Measurements from ENCODE around the gene TIGAR. TPM values are rescaled to one million over a fixed set of nuclear protein-coding genes. Genes with fewer than 3 reads are reported as not detected.
A peak's percentile ranks its signal among the peaks of the same experiment; 100 is the strongest.

Gene TIGAR
- total and polyA plus RNA-seq, 2 of the 8 experiments (the other 6 are each of a cell fraction or from before 2014, with no cell fraction given), result 3.8 to 26.4 TPM

- no peaks in the 10 kb centered on the region for H4K20me1 ChIP-seq (replicated peaks in 1 of 2; ENCODE audit: control insufficient read depth in 1 of 2, insufficient read depth in 2 of 2, low read length in 2 of 2)
- H3K4me2 ChIP-seq (ENCODE audit: insufficient read depth in 1 of 2, low read depth in 2 of 2, low read length in 2 of 2), result peak overlapping the region; percentile 69 to 84; a peak in 2 of 4 replicates
- CTCF ChIA-PET (ENCODE audit: partially characterized antibody), result interaction anchor here (0.5 to 0.9 kb wide), 3 partner anchors 218 to 443 kb away, joined by 3 to 4 read pairs (median 3); no protein-coding TSS in a partner anchor
These were observed 1.7 kb downstream of the TIGAR start for GRCh38 chr12:4322726-4323125.

More at GRCh38 chr12:4322726-4323125, 1.7 kb downstream of the TIGAR start:
- peaks cover 13% of the 10 kb centered on the region; the same call in 1 of the 2 replicates for H3K23me2 ChIP-seq (ENCODE audit: low read depth, low read length)
- H3K36me3 ChIP-seq (ENCODE audit: control insufficient read depth in 2 of 4, insufficient read depth in 4 of 4, low read length in 3 of 4), result peaks cover 2 to 6% (median 3%) of the 10 kb centered on the region in 4 experiments; a peak in 4 of 8 replicates
- WGBS, 2 experiments (ENCODE audit: extremely low coverage in 1 of 2, insufficient coverage in 1 of 2, insufficient read length in 1 of 2, insufficient replicate concordance in 2 of 2, low coverage in 1 of 2, low lambda C conversion rate in 2 of 2, missing lambda C conversion rate in 1 of 2), result 88% methylated on average over 5 of the region's 5 CpGs; no CpG with 5 or more reads in 1 of the 2 experiments
- no peak overlapping the region for H4K91ac ChIP-seq (replicated peaks; ENCODE audit: insufficient read length, low read length)
- H2BK12ac ChIP-seq (ENCODE audit: low read depth, low read length), result no peak overlapping the region
- H2BK15ac ChIP-seq (ENCODE audit: low read length), result no peak overlapping the region
- H2BK5ac ChIP-seq (ENCODE audit: low read depth, low read length), result no peak overlapping the region
- peaks cover 3% of the 10 kb centered on the region; the same call in 1 of the 2 replicates for H3K79me1 ChIP-seq (ENCODE audit: low read depth, low read length)
- no peak overlapping the region for H3K9ac ChIP-seq (replicated peaks in 1 of 4; ENCODE audit: extremely low read depth in 1 of 4, low read depth in 3 of 4, low read length in 3 of 4)
- peaks cover 0 to 3% (median 0%) of the 10 kb centered on the region in 4 experiments; a peak in 2 of 7 replicates for H3K27me3 ChIP-seq (replicated peaks in 1 of 4; ENCODE audit: control insufficient read depth in 3 of 4, extremely low read depth in 1 of 4, insufficient read depth in 3 of 4, low read length in 3 of 4)
- no peak overlapping the region for H2AFZ ChIP-seq (ENCODE audit: low read length)
- no peak overlapping the region for H2BK20ac ChIP-seq (ENCODE audit: low read length)
- FAIRE-seq, result no peak
- no peaks in the 10 kb centered on the region; a peak in 1 of 4 replicates for H3K9me3 ChIP-seq (ENCODE audit: insufficient read depth in 2 of 2, low read depth in 1 of 2, low read length in 1 of 2)
- POLR2A ChIA-PET (ENCODE audit: partially characterized antibody), result interaction anchor here (1.1 to 3.3 kb wide), 5 partner anchors 8 to 51 kb away, joined by 3 to 16 read pairs (median 6); partner anchors contain the start of gene CCND2
- H3K18ac ChIP-seq (ENCODE audit: extremely low read depth, low read length), result no peak overlapping the region
- H3K4me3 ChIP-seq (ENCODE audit: extremely low read depth in 1 of 4, insufficient read depth in 2 of 4, low read depth in 3 of 4, low read length in 4 of 4), result peak overlapping the region in 1 of 4 experiments; percentile 89; a peak in 1 of 8 replicates
- H4K8ac ChIP-seq (ENCODE audit: extremely low read depth, insufficient read depth, low read length), result no peak overlapping the region
- no peak for DNase-seq (ENCODE audit: low read depth in 1 of 2, low spot score in 2 of 2)
- no peak for TF ChIP-seq MAFK (IDR thresholded peaks at IDR 0.05; ENCODE audit: low read depth, low read length)
- no peak for TF ChIP-seq NRF1 (IDR thresholded peaks at IDR 0.05; ENCODE audit: low read depth, low read length)
- no peak for TF ChIP-seq CHD1 (IDR thresholded peaks at IDR 0.05; ENCODE audit: low read depth, low read length)
- TF ChIP-seq TBP (IDR thresholded peaks at IDR 0.05; ENCODE audit: low read depth, low read length), result no peak
- TF ChIP-seq RBBP5 (IDR thresholded peaks at IDR 0.05; ENCODE audit: borderline replicate concordance, low read depth, low read length), result no peak
- no peak for TF ChIP-seq SIN3A (conservative IDR thresholded peaks at IDR 0.05 in 1 of 2, IDR thresholded peaks at IDR 0.05 in 1 of 2; ENCODE audit: low read depth in 1 of 2, low read length in 2 of 2)
- no peak for TF ChIP-seq SRF (IDR thresholded peaks at IDR 0.05; ENCODE audit: low read depth, low read length)
- no peak for TF ChIP-seq KDM5A (IDR thresholded peaks at IDR 0.05; ENCODE audit: low read length)
- TF ChIP-seq SP2 (IDR thresholded peaks at IDR 0.05; ENCODE audit: low read length), result no peak
- TF ChIP-seq GABPA (IDR thresholded peaks at IDR 0.05; ENCODE audit: borderline replicate concordance, insufficient read depth, low read length), result no peak
- TF ChIP-seq GTF2F1 (IDR thresholded peaks at IDR 0.05; ENCODE audit: borderline replicate concordance, low read depth, low read length), result no peak
- no peak for TF ChIP-seq CEBPB (IDR thresholded peaks at IDR 0.05; ENCODE audit: low read depth, low read length)
- no peak for TF ChIP-seq JUND (IDR thresholded peaks at IDR 0.05; ENCODE audit: low read length)
- no peak overlapping the region for H3K4ac ChIP-seq (replicated peaks; ENCODE audit: insufficient read length, low read depth, low read length)
- H3K79me2 ChIP-seq (ENCODE audit: control insufficient read depth in 1 of 2, insufficient read depth in 2 of 2, low read length in 2 of 2), result peaks cover 0 to 47% of the 10 kb centered on the region in 2 experiments; a peak in 2 of 4 replicates
- no peak overlapping the region for H3K23ac ChIP-seq (ENCODE audit: insufficient read length)
- H3K27ac ChIP-seq (ENCODE audit: low read depth, low read length), result no peak overlapping the region
- no peak overlapping the region for H2AK5ac ChIP-seq (ENCODE audit: low read depth, low read length)
- peaks cover 0 to 6% (median 1%) of the 10 kb centered on the region in 4 experiments; a peak in 4 of 7 replicates for H3K4me1 ChIP-seq (replicated peaks in 1 of 4; ENCODE audit: control insufficient read depth in 3 of 4, insufficient read depth in 4 of 4, low read length in 3 of 4)
- H2BK120ac ChIP-seq (replicated peaks; ENCODE audit: low read depth, low read length), result no peak overlapping the region
- H3K14ac ChIP-seq (ENCODE audit: insufficient read length), result no peak overlapping the region
- H3K56ac ChIP-seq (replicated peaks; ENCODE audit: insufficient read length, low read depth, low read length), result no peak overlapping the region
- H4K5ac ChIP-seq (ENCODE audit: insufficient read length, low read depth, low read length), result no peak overlapping the region
